Measurements from ENCODE around the gene TRDN.
"Not testable (repeated sequence)": the region's sequence is repeated elsewhere in the genome, so short reads cannot be mapped to it uniquely, and the experiment has no call there.

The TRDN gene

GRCh38 chr6:123519189-123519505, 117.6 kb downstream of the TRDN start:
- TF ChIP-seq Cebpa-rat (IDR thresholded peaks at IDR 0.05), result no peak
- Histone ChIP-seq H3K9ac (no peak overlapping the region), H3K27me3 (no peaks in the 10 kb centered on the region), H3K4me3 (no peak overlapping the region), H3K27ac (no peak overlapping the region), H3K9me3 (no peaks in the 10 kb centered on the region), H3K4me2 (no peak overlapping the region), H3K4me1 (no peaks in the 10 kb centered on the region), H3K36me3 (no peaks in the 10 kb centered on the region), H4K20me1 (no peaks in the 10 kb centered on the region)

- H3K4me3 ChIP-seq, result no peak overlapping the region
- no peaks in the 10 kb centered on the region for H4K20me1 ChIP-seq
- H3K4me2 ChIP-seq, result no peak overlapping the region
These were observed 118.1 kb downstream of the TRDN start for GRCh38 chr6:123518441-123519188.

GRCh38 chr6:123515715-123516114, 121.0 kb downstream of the TRDN start:
- Histone ChIP-seq H3K9ac (no peak overlapping the region), H4K20me1 (no peaks in the 10 kb centered on the region), H3K9me3 (no peaks in the 10 kb centered on the region), H3K4me3 (no peak overlapping the region), H3K27me3 (no peaks in the 10 kb centered on the region), H3K36me3 (no peaks in the 10 kb centered on the region), H3K4me2 (no peak overlapping the region), H3K4me1 (no peaks in the 10 kb centered on the region), H3K27ac (no peak overlapping the region)
- TF ChIP-seq Cebpa-rat (IDR thresholded peaks at IDR 0.05), result no peak

More at GRCh38 chr6:123518441-123519188, 118.1 kb downstream of the TRDN start:
- Histone ChIP-seq H3K9me3 (no peaks in the 10 kb centered on the region), H3K36me3 (no peaks in the 10 kb centered on the region), H3K4me1 (no peaks in the 10 kb centered on the region), H3K9ac (no peak overlapping the region), H3K27me3 (no peaks in the 10 kb centered on the region), H3K27ac (no peak overlapping the region)
- no peak for TF ChIP-seq Cebpa-rat (IDR thresholded peaks at IDR 0.05)

- no peak overlapping the region for H3K4me3 ChIP-seq
- H3K36me3 ChIP-seq, result no peaks in the 10 kb centered on the region
- H3K4me2 ChIP-seq, result no peak overlapping the region
- no peak overlapping the region for H3K9ac ChIP-seq
- no peak for TF ChIP-seq Cebpa-rat (IDR thresholded peaks at IDR 0.05)
- H3K9me3 ChIP-seq, result no peaks in the 10 kb centered on the region
- H3K27ac ChIP-seq, result no peak overlapping the region
- no peaks in the 10 kb centered on the region for H3K4me1 ChIP-seq
- no peaks in the 10 kb centered on the region for H3K27me3 ChIP-seq
- H4K20me1 ChIP-seq, result no peaks in the 10 kb centered on the region
These were observed 127.6 kb downstream of the TRDN start for GRCh38 chr6:123509112-123509511.

GRCh38 chr6:123508290-123508689, 128.5 kb downstream of the TRDN start:
- H3K9ac ChIP-seq, result no peak overlapping the region
- no peak overlapping the region for H3K4me3 ChIP-seq
- no peaks in the 10 kb centered on the region for H3K27me3 ChIP-seq
- no peaks in the 10 kb centered on the region for H3K36me3 ChIP-seq
- no peak overlapping the region for H3K27ac ChIP-seq
- H3K4me1 ChIP-seq, result no peaks in the 10 kb centered on the region
- H3K9me3 ChIP-seq, result no peaks in the 10 kb centered on the region
- no peaks in the 10 kb centered on the region for H4K20me1 ChIP-seq
- no peak for TF ChIP-seq Cebpa-rat (IDR thresholded peaks at IDR 0.05)
- H3K4me2 ChIP-seq, result no peak overlapping the region

GRCh38 chr6:123507582-123507981, 129.2 kb downstream of the TRDN start:
- no peaks in the 10 kb centered on the region for H3K36me3 ChIP-seq
- H3K27ac ChIP-seq, result no peak overlapping the region
- no peak overlapping the region for H3K4me3 ChIP-seq
- H3K9me3 ChIP-seq, result no peaks in the 10 kb centered on the region
- H3K27me3 ChIP-seq, result no peaks in the 10 kb centered on the region
- no peaks in the 10 kb centered on the region for H4K20me1 ChIP-seq
- no peak overlapping the region for H3K4me2 ChIP-seq
- H3K4me1 ChIP-seq, result no peaks in the 10 kb centered on the region
- TF ChIP-seq Cebpa-rat (IDR thresholded peaks at IDR 0.05), result no peak
- no peak overlapping the region for H3K9ac ChIP-seq

GRCh38 chr6:123503619-123504018, 133.1 kb downstream of the TRDN start:
- H3K4me1 ChIP-seq, result no peaks in the 10 kb centered on the region
- H3K27me3 ChIP-seq, result no peaks in the 10 kb centered on the region
- H3K4me3 ChIP-seq, result no peak overlapping the region
- H3K36me3 ChIP-seq, result no peaks in the 10 kb centered on the region
- H3K27ac ChIP-seq, result no peak overlapping the region
- no peaks in the 10 kb centered on the region for H4K20me1 ChIP-seq
- TF ChIP-seq Cebpa-rat (IDR thresholded peaks at IDR 0.05), result no peak
- H3K9ac ChIP-seq, result no peak overlapping the region
- H3K4me2 ChIP-seq, result no peak overlapping the region
- no peaks in the 10 kb centered on the region for H3K9me3 ChIP-seq

- no peaks in the 10 kb centered on the region for H3K27me3 ChIP-seq
- H3K36me3 ChIP-seq, result no peaks in the 10 kb centered on the region
- no peaks in the 10 kb centered on the region for H3K9me3 ChIP-seq
- H3K27ac ChIP-seq, result no peak overlapping the region
- H3K9ac ChIP-seq, result no peak overlapping the region
- H3K4me3 ChIP-seq, result no peak overlapping the region
- no peak for TF ChIP-seq Cebpa-rat (IDR thresholded peaks at IDR 0.05)
- H3K4me1 ChIP-seq, result no peaks in the 10 kb centered on the region
- no peaks in the 10 kb centered on the region for H4K20me1 ChIP-seq
- H3K4me2 ChIP-seq, result no peak overlapping the region
These were observed 139.7 kb downstream of the TRDN start for GRCh38 chr6:123497025-123497424.

- Histone ChIP-seq H3K27me3 (no peaks in the 10 kb centered on the region), H3K27ac (no peak overlapping the region), H3K9me3 (no peaks in the 10 kb centered on the region), H4K20me1 (no peaks in the 10 kb centered on the region), H3K36me3 (no peaks in the 10 kb centered on the region), H3K4me2 (no peak overlapping the region), H3K4me1 (no peaks in the 10 kb centered on the region), H3K9ac (no peak overlapping the region), H3K4me3 (no peak overlapping the region)
- TF ChIP-seq Cebpa-rat (IDR thresholded peaks at IDR 0.05), result no peak
These were observed 147.2 kb downstream of the TRDN start for GRCh38 chr6:123489589-123489988.

- H3K4me3 ChIP-seq, result no peak overlapping the region
- no peaks in the 10 kb centered on the region for H4K20me1 ChIP-seq
- no peaks in the 10 kb centered on the region for H3K36me3 ChIP-seq
- H3K4me2 ChIP-seq, result no peak overlapping the region
- no peaks in the 10 kb centered on the region for H3K27me3 ChIP-seq
- no peaks in the 10 kb centered on the region for H3K9me3 ChIP-seq
- no peaks in the 10 kb centered on the region for H3K4me1 ChIP-seq
- H3K27ac ChIP-seq, result no peak overlapping the region
- TF ChIP-seq Cebpa-rat (IDR thresholded peaks at IDR 0.05), result no peak
- H3K9ac ChIP-seq, result no peak overlapping the region
These were observed 155.8 kb downstream of the TRDN start for GRCh38 chr6:123480986-123481385.

- H3K9ac ChIP-seq, H3K27ac ChIP-seq, H3K9me3 ChIP-seq, H3K4me3 ChIP-seq, H3K4me1 ChIP-seq, H3K4me2 ChIP-seq, H3K27me3 ChIP-seq, H3K36me3 ChIP-seq, H4K20me1 ChIP-seq: not testable (repeated sequence)
These were observed 164.6 kb downstream of the TRDN start for GRCh38 chr6:123472025-123472702.
